HK-2 (cell line): ENCODE data around the gene TNIP3.

ENCODE experiments used
- DNase-seq: peaks from one replicate; pipeline ENCODE4 v3.0.0-alpha.2; 2018; ENCODE audit not compliant: unreplicated experiment

TNIP3 gene

DNA sequence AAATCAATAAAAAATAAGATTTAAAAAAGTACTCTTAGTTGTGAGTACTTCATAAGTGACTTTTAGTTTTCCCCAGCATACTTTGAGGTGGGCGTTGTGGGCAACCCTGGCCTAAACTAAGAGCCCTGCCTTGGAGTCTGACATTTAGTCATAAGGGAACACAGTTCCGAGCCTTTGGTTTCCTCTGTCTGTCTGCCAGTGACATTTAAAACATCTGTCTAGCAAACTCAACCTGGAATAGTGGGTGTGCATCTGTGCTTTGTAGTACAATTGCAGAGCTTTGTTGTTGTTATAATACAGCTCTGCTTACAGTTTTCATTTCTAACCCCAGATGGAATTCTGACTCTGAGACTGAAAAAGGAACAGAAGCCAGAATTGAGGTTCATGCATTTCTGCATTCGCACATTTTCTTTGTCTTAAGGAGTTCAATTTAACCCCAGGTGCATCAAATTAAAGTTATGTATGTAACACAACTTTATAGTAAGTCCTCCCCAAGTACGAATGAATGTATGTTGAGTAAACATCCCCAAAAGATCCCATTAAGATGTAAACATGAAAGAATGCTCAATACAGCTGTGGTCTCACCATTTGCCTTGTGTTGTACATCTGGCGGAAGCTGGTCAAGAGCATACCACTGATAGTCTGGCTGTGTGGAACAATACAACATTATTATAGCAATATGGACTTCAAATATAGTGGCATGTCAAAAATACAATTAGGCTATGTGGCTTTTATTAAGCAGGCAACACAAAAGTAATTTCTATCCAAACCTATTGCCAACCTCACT lies 25.9 kb downstream of the TNIP3 start:
- DNase-seq = no peak

DNA sequence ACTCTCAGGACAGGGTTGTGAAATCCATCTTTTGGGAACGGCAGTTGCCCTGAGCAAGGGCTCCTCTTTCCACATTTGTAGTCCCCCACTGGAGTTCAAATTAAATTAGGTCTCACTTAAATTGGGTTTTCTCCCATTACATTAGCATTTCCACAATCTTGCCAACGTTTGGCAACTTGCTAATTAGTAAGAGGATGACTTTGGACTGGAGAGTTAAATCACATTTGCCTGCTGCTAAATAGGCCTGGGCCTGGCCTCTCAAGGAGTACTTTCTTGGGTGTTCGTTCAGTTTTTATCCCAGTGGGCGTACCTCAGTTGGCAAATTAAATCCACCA lies 33.8 kb downstream of the TNIP3 start:
- DNase-seq = no peak

DNA sequence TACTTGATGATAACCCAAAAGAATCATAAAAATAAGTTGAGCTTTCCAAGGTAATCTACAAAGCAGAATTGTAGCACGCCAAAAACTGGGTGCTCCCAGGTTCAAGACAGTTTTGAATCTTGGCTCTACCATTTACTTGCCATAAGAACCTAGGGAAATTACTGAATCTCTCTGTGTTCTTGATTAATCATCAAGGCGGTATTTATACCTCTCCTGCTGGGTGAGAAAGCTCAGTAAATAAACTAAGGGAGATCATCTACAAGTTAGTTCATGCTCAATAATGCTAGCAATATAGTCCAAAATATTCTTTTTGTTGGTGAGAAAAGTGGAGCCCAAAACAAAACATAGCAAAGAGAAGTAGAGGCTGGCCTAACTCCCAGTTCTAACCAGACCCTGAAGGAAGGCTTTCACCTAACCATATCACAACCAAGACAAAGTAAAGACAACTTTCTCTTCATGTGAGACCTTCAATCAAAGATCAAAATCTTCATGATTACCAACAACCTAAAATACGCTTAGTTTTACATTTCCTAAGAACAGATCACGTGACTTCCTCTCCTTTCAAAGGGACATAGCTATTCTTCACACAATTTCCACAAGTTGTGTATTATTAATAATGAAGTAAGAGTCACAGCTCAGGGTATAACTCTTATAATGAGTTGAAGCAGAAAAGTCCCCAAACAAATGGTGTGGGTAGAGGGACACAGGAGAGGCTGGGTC lies 34.4 kb downstream of the TNIP3 start:
- no peak for DNase-seq

DNA sequence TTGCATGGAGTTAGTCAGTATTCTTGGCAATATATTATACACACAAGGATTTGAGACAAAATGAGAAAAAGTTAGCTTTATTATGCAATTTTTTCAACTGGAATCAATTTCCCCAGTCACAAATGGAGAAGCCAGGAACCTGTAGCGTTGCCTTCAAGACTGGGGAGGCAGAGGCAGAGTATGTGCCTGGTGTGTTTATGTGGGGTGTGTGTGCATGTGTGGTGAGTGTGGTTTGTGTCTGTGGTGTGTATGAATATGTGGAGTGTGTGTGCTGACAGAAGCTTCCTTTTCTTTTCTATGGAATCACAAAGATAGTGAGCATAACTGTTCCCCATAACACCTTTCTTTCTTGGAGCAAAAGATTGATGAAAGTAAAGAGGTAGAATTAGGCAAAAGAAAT lies 37.0 kb downstream of the TNIP3 start:
- DNase-seq = no peak

DNA sequence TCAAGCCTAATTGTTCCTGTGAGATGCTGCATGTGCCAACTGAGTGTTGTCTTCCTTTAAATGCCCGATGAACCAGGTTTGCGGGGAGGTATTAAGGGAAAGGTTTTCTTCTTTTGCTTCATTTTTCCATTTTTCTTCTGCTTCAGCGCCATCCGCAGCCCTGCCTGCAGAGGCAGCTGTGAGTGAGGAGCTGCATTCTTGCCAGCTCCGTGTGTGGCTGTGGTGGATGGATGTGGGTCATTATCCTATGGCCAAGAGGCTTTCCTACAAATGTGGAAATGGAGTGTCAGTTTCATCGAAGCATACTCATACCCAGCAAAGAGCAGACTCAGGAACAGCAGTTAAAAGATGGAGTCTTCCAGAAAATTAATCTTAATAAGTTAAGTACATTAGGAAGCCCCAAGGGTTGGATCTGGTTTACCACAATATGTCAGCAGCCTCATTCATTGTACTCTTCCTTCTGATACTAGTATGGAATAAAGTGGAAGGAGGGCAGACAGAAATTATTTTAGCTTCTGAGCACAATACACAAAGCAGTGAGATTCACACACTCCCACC lies 37.6 kb downstream of the TNIP3 start:
- no peak for DNase-seq

DNA sequence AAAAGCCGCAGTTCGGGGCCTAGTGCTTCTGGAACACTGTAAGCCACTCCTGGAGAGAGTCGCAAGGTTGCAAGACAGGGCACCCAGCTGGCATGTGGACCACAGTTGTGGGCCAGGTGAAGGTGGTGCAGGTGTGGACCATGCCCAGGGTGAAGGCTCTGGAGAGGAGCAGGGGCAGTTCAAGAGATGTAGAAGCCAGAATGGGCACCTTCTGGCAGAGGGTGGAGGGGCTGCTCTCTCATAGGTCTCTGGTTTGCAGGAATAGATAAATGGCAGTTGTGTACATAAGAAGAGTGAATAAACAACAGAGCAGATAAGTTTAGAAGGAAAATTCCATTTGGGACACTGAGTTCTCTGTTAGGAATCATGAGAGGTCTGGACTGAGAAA lies 38.6 kb downstream of the TNIP3 start:
- no peak for DNase-seq

DNA sequence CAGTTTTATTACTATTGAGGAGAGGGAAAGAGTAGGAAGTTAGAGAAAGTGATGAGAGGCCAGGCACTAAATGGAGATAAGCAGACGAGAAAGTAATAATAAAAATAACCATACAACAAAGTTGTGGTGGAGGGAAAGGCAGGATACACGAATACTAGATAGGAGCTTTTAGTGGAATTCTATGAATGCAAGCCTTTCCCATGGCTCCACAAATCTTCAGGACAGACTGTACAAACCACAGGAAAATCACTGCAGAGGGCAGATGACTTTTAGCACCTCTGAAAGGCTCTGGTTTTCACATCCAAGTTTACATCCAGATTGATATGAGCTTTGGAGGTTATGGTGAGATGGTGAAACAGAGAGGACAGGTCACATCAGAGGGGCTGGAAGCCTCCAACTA lies 41.5 kb downstream of the TNIP3 start:
- DNase-seq = no peak

DNA sequence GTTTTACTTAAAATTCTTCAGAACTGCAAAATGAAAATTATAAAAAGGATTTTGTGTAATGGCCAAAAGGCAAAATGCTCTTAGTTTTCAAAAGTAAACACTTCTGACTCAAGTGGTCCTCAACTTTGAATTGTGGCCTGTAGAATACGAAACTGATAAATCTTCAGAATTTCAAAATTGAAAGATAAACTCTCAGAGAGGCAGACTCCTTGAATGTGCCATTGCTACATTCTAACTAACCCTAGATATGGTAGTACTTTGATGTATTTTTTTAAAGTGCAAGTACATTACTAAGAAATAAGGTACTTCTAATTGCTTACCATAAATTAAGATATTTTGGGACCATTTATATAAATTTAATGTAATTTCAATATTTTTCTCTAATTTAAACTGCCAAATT lies 44.4 kb downstream of the TNIP3 start:
- no peak for DNase-seq

DNA sequence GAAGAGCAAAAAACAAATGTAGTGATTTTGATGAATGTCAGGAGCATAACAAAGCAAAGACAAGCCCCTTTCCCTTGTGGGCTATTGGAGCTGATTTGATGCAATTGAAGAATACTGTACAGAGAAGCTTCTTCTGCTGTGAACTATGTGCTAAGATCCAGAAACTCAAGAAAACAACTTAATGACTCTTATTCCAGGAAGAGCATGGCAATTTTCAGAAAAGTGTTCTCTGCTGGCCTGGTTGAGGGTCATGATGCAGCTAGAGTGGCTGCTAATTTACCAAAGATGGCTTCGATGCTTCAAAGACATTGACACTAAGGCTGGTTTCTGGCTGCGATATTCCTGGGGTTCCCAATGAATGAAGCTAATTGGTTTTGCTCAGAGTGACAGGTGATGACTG lies 45.8 kb downstream of the TNIP3 start:
- no peak for DNase-seq

DNA sequence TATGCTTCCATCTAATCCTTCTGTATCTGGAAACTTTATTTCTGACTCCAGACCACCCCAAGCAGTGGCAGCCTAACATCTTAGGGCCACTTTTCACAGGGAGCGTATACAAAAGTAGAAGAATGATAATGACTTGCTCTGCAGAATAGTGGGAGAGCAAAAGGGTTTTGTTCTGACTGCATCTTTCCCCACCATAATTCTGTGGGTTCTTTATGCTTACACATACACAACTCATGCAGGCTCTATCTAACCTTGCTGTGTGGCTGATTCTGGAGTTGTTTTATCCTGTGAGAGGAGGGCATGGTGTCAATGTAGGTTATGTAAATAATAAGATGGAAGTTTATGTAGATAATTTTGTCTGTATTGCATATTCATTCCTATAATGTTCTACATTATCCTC lies 49.4 kb downstream of the TNIP3 start:
- DNase-seq = no peak

DNA sequence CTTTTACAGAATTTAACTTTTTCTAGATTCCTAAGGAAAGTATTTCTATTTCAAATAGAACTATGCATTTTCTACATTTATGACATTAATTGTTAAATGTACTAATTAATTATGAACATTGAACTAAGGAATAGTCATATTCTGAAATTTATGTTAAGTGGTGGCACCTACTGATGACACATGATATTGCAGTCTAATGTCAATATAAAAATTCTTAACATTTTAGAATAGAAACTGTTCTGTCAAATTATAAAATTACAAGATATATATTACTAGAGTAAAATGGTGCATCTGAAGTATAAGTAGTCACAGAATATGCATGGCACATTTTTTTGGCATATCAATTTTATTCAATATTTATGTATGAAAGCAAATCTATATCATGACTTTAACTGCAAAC lies 51.6 kb downstream of the TNIP3 start:
- DNase-seq = no peak

DNA sequence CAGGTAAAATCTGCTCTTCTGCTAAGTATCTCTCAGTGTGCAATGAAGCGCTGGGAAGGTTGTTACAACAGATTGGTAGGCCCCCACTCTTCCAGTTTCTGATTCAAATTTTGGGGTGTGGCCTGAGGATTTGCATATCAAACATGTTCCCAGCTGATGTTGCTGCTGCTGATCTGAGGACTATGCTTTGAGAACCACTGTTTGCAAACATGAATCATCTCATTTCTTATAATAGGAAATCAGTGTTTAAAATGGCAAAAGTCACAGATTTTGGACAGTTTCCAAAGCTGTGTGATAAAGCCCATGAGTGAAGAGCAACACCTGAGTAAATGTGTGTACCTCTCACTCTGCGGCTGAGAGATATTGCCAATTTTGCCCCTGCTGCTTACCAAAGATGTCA lies 55.6 kb downstream of the TNIP3 start:
- DNase-seq = no peak

DNA sequence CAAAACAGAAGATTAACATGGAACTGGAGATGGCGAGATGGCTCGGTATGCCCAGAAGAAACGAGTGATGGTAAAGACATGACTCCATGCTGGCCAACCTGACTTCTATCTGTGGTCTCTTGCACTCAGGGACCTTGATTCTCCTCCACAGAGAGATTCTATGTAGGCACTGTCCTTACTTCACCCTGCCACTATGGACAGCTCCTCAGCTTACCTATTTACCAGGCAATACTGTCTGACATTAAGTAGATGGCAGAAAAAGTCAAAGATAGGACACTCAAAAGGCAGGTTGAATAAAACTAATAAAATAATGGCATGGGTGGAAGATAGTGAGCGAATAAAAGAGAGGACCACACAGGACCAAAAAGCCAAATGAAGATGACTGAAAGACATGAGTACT lies 56.6 kb downstream of the TNIP3 start:
- DNase-seq = no peak

DNA sequence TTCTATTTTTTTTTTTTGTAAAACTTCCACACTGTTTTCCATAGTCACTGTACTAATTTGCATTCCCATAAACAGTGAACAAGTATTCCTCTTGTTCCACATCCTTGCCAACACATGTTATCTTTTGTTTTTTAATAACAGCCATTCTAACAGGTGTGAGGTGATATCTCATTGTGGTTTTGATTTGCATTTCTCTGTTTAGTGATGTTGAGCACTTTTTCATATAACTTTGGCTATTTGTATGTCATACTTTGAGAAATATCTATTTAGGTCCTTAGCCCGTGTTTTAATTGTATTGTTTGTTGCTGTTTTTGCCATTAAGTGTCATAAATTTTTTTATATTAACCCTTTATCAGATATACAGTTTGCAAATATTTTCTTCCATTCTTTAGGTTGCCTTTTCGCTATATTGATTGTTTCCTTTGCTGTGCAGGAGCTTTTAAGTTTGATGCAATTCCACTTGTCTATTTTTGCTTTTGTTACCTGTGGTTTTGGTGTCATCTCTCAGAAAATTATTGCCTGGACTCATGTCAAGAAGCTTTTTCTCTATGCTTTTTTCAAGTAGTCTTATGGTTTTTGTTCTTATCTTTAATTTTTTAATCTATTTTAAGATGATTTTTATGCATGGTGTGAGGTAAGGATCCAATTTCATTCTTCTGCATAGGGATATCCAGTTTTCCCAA lies 63.9 kb downstream of the TNIP3 start:
- DNase-seq = no peak

DNA sequence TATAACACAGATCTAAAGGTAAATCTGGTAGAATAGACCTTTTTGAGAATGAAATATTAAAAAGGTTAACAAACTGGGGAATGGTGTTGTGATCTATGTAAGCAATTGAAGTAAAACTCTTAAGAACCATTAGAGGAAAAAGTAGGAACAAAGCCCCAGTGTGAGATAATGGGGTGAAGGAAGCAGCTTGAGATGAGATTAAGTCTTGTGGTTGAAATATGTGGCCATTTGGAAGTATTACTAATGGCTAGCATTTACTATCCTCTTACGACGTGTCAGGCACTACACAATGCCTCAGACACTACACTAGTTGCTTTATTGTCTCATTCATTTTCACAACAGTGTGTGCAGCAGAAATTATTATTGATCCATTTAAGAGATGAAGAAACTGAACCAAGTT lies 65.9 kb downstream of the TNIP3 start:
- DNase-seq = no peak

DNA sequence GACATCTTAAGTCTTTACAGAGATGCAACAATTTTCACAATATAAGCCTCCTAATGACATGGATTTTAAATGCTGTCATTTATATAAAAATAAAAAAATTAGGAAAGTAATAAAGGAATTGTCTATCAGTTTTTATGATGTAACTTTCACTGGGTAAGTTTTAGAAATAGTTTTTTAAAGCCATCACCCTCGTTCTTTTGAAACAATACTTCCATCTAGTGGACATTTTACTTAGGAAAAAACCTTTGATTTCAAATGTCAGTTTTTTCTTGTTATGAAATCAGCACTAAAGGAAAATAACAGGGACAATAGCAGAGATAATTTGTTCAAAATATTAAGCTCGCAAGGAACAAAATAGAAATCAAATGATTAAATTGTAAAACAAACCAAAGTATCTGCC lies 67.5 kb downstream of the TNIP3 start:
- DNase-seq = no peak

DNA sequence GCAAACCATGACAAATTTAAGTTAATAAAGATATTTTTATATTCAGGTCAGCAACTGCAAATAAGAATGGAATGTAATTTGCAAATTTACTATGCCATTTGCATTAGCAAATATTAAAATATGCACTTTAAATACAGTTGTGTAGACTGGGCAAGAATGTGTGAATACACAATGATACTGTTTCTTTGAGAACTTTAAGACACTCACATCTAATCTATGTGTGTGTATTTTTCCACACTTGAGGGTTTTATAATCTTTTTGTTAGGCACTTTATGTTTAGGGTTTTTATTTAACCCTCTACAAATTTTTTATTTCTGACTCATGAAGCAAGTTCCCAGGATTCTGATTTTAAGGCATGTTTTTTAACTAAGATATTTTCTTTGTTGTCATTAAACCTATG lies 67.9 kb downstream of the TNIP3 start:
- no peak for DNase-seq

DNA sequence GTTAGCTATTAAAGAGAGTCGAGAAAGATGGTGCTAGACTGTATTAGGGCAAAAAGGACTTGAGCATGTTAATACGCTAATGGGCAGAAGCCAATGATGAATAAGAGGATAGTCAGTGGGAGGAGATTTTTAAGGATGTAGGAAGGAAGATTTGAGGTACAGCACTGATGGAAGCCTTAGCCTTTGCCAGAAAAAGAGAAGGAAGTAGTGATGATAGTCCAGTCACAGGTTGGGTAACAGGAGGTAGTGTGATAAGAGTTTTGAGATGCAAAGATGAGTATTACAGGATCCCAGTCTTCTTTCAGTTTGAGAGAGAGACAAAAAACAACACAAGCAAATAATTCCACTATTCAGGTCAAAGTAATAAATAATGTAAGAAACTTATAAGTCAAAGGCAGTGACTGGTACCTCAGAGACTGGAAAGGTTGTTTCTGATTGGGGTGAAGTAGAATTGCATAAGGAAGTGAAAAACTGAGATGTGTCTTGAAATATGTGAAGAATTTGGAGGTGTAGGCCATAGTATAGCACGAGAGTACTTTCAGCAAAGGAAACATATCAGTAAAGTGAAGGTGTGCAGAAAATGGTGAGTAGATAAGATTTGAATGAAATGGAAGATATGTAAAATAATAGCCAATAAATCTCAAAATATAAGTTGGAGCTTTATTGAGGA lies 69.7 kb downstream of the TNIP3 start:
- no peak for DNase-seq

DNA sequence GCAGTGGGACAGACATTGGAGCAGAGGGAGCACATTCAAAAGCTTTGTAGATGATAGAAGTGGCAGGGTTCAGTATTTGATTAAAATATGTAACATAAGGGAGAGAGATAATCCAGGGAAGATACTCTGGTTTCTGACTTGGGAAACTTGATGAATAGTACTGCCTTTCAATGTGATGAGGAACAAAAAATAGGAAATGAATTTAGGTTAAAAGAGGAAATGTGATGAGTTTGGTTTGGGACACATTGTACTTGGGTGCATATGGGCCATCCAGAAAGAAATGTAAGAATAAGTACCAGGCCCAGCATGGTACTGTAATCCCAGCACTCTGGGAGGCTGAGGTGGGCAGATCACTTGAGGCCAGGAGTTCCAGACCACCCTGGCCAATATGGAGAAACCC lies 70.9 kb downstream of the TNIP3 start:
- DNase-seq = no peak

DNA sequence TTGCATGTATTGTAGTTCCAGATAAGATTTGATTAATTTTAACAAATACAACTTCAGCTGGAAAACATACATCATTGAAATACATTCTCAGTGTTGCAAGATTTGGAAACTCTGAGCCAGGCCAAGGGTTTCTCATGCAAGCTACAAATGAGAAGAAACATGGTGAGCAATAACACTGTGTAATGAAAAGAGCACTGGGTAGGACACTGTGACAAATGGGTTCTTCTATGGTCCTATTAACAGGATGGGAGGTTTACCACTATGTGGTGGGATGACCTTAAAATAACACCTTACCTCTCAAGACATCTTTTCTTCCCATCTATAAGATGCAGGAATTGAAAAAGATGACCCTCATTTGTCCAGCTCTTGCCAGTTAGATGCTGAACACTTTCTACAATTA lies 72.2 kb downstream of the TNIP3 start:
- DNase-seq = no peak

DNA sequence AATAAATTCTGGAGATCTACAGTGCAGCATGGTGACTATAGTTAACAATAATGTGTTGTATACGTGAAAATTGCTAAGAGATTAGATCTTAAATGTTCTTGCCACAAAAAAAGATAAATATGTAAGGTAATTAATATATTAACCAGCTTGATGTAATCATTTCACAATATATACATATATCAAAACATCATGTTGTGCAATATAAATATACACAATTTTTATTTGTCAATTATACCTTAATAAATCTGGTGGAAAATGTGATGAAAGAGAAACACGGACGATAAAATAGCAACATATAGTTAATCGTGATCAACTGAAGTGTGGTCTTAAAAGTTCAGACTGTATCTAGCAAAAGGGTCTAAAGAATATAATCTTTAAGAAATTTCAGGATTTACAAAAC lies 75.3 kb downstream of the TNIP3 start:
- DNase-seq = no peak
